ENCODE data around the gene FAM53B.

GRCh38 chr10:124701881-124702656 lies 42.1 kb downstream of the FAM53B start:
- no peak for TF ChIP-seq CTCF (IDR thresholded peaks at IDR 0.05)
- TF ChIP-seq POLR2AphosphoS5 (IDR thresholded peaks at IDR 0.05) = no peak
- TF ChIP-seq POLR2A (IDR thresholded peaks at IDR 0.05) = no peak
- TF ChIP-seq EP300 (IDR thresholded peaks at IDR 0.05) = no peak
